HepG2 (cell line): Measurements from ENCODE around the gene OR6S1. TPM values are rescaled to one million over a fixed set of nuclear protein-coding genes. Genes with fewer than 3 reads are reported as not detected.

Experiments used
- ARNT ChIP-seq: fragments of 450-650 bp; IDR thresholded peaks from 2 replicates; pipeline ENCODE4 v1.6.1; 2017
- ATF4 ChIP-seq, 2 experiments: fragments of 450-650 bp in 1 of 2; sonication (generic) in 1 of 2; formaldehyde crosslinking; IDR thresholded peaks; 2 replicates each; pipeline versions ENCODE4 v1.5.0 to v1.8.0; 2020 to 2022; ENCODE audit warnings: mild to moderate bottlenecking in 1 of 2, missing genetic modification reagents in 1 of 2
- ATF7 ChIP-seq, 2 experiments: fragments of 450-650 bp in 1 of 2; sonication (generic) in 1 of 2; formaldehyde crosslinking in 1 of 2; IDR thresholded peaks; 2 replicates each; pipeline versions ENCODE4 v1.4.0 to v1.6.1; 2016 to 2020; ENCODE audit warnings: antibody characterized with exemption in 1 of 2, mild to moderate bottlenecking in 1 of 2, missing genetic modification reagents in 1 of 2
- BHLHE40 ChIP-seq: IDR thresholded peaks from 2 replicates; pipeline ENCODE4 v1.6.1; 2011; ENCODE audit warnings: low read length, improper control_type of control experiment
- DNMT3B ChIP-seq: conservative IDR thresholded peaks from 2 replicates; pipeline ENCODE4 v1.6.1; 2016; ENCODE audit warnings: missing biosample characterization, control low read depth
- MED8 ChIP-seq: sonication (generic); formaldehyde crosslinking; IDR thresholded peaks from 2 replicates; pipeline ENCODE4 v1.8.1; 2023; ENCODE audit warnings: mild to moderate bottlenecking, missing genetic modification reagents; ENCODE audit not compliant: insufficient replicate concordance
- MTERF4 ChIP-seq: sonication (generic); formaldehyde crosslinking; IDR thresholded peaks from 2 replicates; pipeline ENCODE4 v1.8.0; 2023; ENCODE audit warnings: mild to moderate bottlenecking, missing genetic modification reagents
- NBN ChIP-seq: fragments of 450-650 bp; conservative IDR thresholded peaks from 2 replicates; pipeline ENCODE4 v1.6.1; 2017
- NFYB ChIP-seq: sonication (generic); formaldehyde crosslinking; IDR thresholded peaks from 2 replicates; pipeline ENCODE4 v1.4.0; 2020; ENCODE audit warnings: missing genetic modification reagents
- PLRG1 ChIP-seq: fragments of 450-650 bp; conservative IDR thresholded peaks from 2 replicates; pipeline ENCODE4 v1.6.1; 2016
- RCOR2 ChIP-seq: IDR thresholded peaks from 2 replicates; pipeline ENCODE4 v1.6.1; 2016; ENCODE audit warnings: missing biosample characterization, missing genetic modification reagents
- SCMH1 ChIP-seq: sonication (generic); formaldehyde crosslinking; IDR thresholded peaks from 2 replicates; pipeline ENCODE4 v1.9.0; 2021; ENCODE audit warnings: missing genetic modification reagents, mild to moderate bottlenecking, borderline replicate concordance
- SMAD1 ChIP-seq: sonication (generic); formaldehyde crosslinking; IDR thresholded peaks from 2 replicates; pipeline ENCODE4 v1.4.0; 2020; ENCODE audit warnings: missing genetic modification reagents, low read depth, mild to moderate bottlenecking, borderline replicate concordance
- SP1 ChIP-seq, 2 experiments: fragments of 450-650 bp in 1 of 2; sonication (generic) in 1 of 2; formaldehyde crosslinking in 1 of 2; IDR thresholded peaks; 2 replicates each; pipeline versions ENCODE4 v1.4.0 to v1.6.1; 2016 to 2020; ENCODE audit warnings: missing genetic modification reagents in 1 of 2
- SRY ChIP-seq: sonication (generic); formaldehyde crosslinking; IDR thresholded peaks from 2 replicates; pipeline ENCODE4 v1.8.0; 2022; ENCODE audit warnings: mild to moderate bottlenecking, missing genetic modification reagents
- TGIF2 ChIP-seq: IDR thresholded peaks from 2 replicates; pipeline ENCODE4 v1.6.1; 2016; ENCODE audit warnings: control low read depth, missing compliant biosample characterization
- ZBTB49 ChIP-seq: sonication (generic); formaldehyde crosslinking; IDR thresholded peaks from 2 replicates; pipeline ENCODE4 v1.4.0; 2020; ENCODE audit warnings: missing genetic modification reagents, borderline replicate concordance
- ZFP82 ChIP-seq: sonication (generic); formaldehyde crosslinking; IDR thresholded peaks from 2 replicates; pipeline ENCODE4 v1.5.1; 2020; ENCODE audit warnings: mild to moderate bottlenecking, missing genetic modification reagents, borderline replicate concordance
- ZNF414 ChIP-seq: sonication (generic); formaldehyde crosslinking; IDR thresholded peaks from 2 replicates; pipeline ENCODE4 v1.5.0; 2020; ENCODE audit warnings: missing genetic modification reagents
- ZNF441 ChIP-seq: sonication (generic); formaldehyde crosslinking; IDR thresholded peaks from 2 replicates; pipeline ENCODE4 v1.7.0; 2021; ENCODE audit warnings: missing genetic modification reagents, borderline replicate concordance
- ZNF543 ChIP-seq: sonication (generic); formaldehyde crosslinking; IDR thresholded peaks from 2 replicates; pipeline ENCODE4 v1.4.0; 2020; ENCODE audit warnings: mild to moderate bottlenecking, missing genetic modification reagents
- ZNF569 ChIP-seq: sonication (generic); formaldehyde crosslinking; IDR thresholded peaks from 2 replicates; pipeline ENCODE4 v1.5.0; 2020; ENCODE audit warnings: mild to moderate bottlenecking, missing genetic modification reagents, moderate library complexity, borderline replicate concordance
- ZNF7 ChIP-seq: IDR thresholded peaks from 2 replicates; pipeline ENCODE4 v1.6.1; 2016; ENCODE audit warnings: missing biosample characterization, missing genetic modification reagents
- ZNF704 ChIP-seq: sonication (generic); formaldehyde crosslinking; IDR thresholded peaks from 2 replicates; pipeline ENCODE4 v1.8.1; 2023; ENCODE audit warnings: mild to moderate bottlenecking, inconsistent platforms, moderate library complexity, missing genetic modification reagents, borderline replicate concordance
- ZSCAN22 ChIP-seq: sonication (generic); formaldehyde crosslinking; IDR thresholded peaks from 2 replicates; pipeline ENCODE4 v1.4.0; 2020; ENCODE audit warnings: mild to moderate bottlenecking, missing genetic modification reagents
- polyA plus RNA-seq, 8 experiments: library from polyadenylated mRNA; depleted of rRNA in 3 of 8; stranded (reverse) in 7 of 8; unstranded in 1 of 8; fragments of >200 nt; fragmentation: Illumina TruSeq in 4 of 8; extraction: Trizol in 4 of 8; gene quantifications; 2 replicates each; pipeline versions ENCODE4 v1.2.1 to v1.2.3, GENCODE V29; 2011 to 2016; ENCODE audit warnings: low read depth in 4 of 8, missing spikeins in 1 of 8, mixed read lengths in 1 of 8; ENCODE audit not compliant: insufficient read depth in 1 of 8
- total RNA-seq, 5 experiments: library from RNA; depleted of rRNA; stranded (reverse); fragments of >200 nt; fragmentation: Illumina TruSeq; extraction: Trizol; gene quantifications; 2 replicates each; pipeline ENCODE4 v1.2.3, GENCODE V29; 2016; ENCODE audit warnings: low read depth in 1 of 5

The OR6S1 gene
- total and polyA plus RNA-seq, 2 of the 13 experiments (the other 11 are each of a cell fraction or from before 2014, with no cell fraction given): 0.09 TPM; not detected in 1

- TF ChIP-seq ZBTB49 (CRISPR knock-in tag) (no peak), ZNF543 (CRISPR knock-in tag) (peak; percentile 93), ZNF441 (0 out of 2 replicates have a peak, but pooled peaks have one; percentile 64), BHLHE40 (no peak), NFYB (no peak), ZSCAN22 (CRISPR knock-in tag) (peak; percentile 49; the same call in 1 of the 2 replicates), ARNT (no peak), NBN (no peak), MTERF4 (CRISPR knock-in tag) (no peak), SMAD1 (CRISPR knock-in tag) (no peak), PLRG1 (no peak), RCOR2 (no peak; the same call in 1 of the 2 replicates), MED8 (CRISPR knock-in tag) (peak; percentile 71), SRY (CRISPR knock-in tag) (no peak; the same call in 1 of the 2 replicates), ZFP82 (CRISPR knock-in tag) (peak; percentile 64; the same call in 1 of the 2 replicates), ZNF569 (CRISPR knock-in tag) (peak; percentile 93; the same call in 1 of the 2 replicates), SCMH1 (no peak), ATF4 (CRISPR knock-in tag; IDR thresholded peaks at IDR 0.05) (peak in 1 of 2 experiments; percentile 70; a peak in 2 of 4 replicates), TGIF2 (peak; percentile 37), ATF7 (IDR thresholded peaks at IDR 0.05) (no peak), ATF7 (CRISPR knock-in tag; IDR thresholded peaks at IDR 0.05) (peak; percentile 74), SP1 (IDR thresholded peaks at IDR 0.05) (no peak), SP1 (CRISPR knock-in tag; IDR thresholded peaks at IDR 0.05) (peak; percentile 34), DNMT3B (0 out of 2 replicates have a peak, but pooled peaks have one; percentile 41), ZNF704 (CRISPR knock-in tag) (no peak), ZNF7 (CRISPR knock-in tag) (no peak), ZNF414 (CRISPR knock-in tag) (no peak)
These were observed 41.1 kb upstream of the OR6S1 start (continued) for GRCh38 chr14:20682435-20683124.
